Panc1 (cell line): ENCODE data around the gene FBXL17. TPM values are rescaled to one million over a fixed set of nuclear protein-coding genes. Genes with fewer than 3 reads are reported as not detected.

Source experiments
- ATAC-seq: fragments of 200-7000 bp; cut with Tn5 transposase; 2 replicates; pipeline ENCODE4 v1.9.1; 2020; ENCODE audit warnings: mild to moderate bottlenecking, moderate library complexity
- BruUV-seq: library from RNA; stranded (reverse); fragments of 400-500 nt; replicated peaks from 2 replicates; lab custom pipeline; 2021; lab: Mats Ljungman, UMichigan
- CTCF ChIA-PET: fragments of 300-600 bp; sonication (Branson Sonifier 250); formaldehyde crosslinking; loops from one replicate; lab custom pipeline; 2022; ENCODE audit warnings: antibody characterized with exemption; lab: Charles Lee
- POLR2A ChIA-PET: fragments of 300-600 bp; sonication (Branson Sonifier 250); formaldehyde crosslinking; loops from one replicate; lab custom pipeline; 2022; ENCODE audit warnings: antibody characterized with exemption; lab: Charles Lee
- DNase-seq: peaks from one replicate; pipeline ENCODE4 v3.0.0-alpha.2; 2010; ENCODE audit warnings: low read depth, low spot score
- H3K27ac ChIP-seq: 2 replicates; pipeline ENCODE4 v1.5.1; 2011; ENCODE audit warnings: mild to moderate bottlenecking, low read length, inconsistent platforms
- H3K27me3 ChIP-seq: fragments of 200-500 bp; sonication (Bioruptor generic); 2 replicates; pipeline ENCODE4 v1.6.0; 2014; ENCODE audit warnings: low read length, inconsistent platforms; ENCODE audit not compliant: control insufficient read depth, insufficient read depth
- H3K36me3 ChIP-seq: fragments of 200-500 bp; sonication (Bioruptor generic); 2 replicates; pipeline ENCODE4 v1.5.1; 2014; ENCODE audit warnings: inconsistent platforms, mild to moderate bottlenecking, low read length, moderate library complexity; ENCODE audit not compliant: control insufficient read depth, insufficient read depth
- H3K4me1 ChIP-seq: 2 replicates; pipeline ENCODE4 v1.5.1; 2011; ENCODE audit warnings: inconsistent platforms, mild to moderate bottlenecking, low read length, moderate library complexity; ENCODE audit not compliant: control insufficient read depth, insufficient read depth
- H3K4me3 ChIP-seq, 2 experiments: 2 replicates each; pipeline ENCODE4 v1.5.1; 2011 to 2012; ENCODE audit warnings: low read depth in 2 of 2, low read length in 2 of 2, mild to moderate bottlenecking in 2 of 2, inconsistent platforms in 1 of 2, moderate library complexity in 1 of 2
- H3K9me3 ChIP-seq: fragments of 200-500 bp; sonication (Bioruptor generic); 2 replicates; pipeline ENCODE4 v1.5.1; 2014; ENCODE audit warnings: low read depth, mild to moderate bottlenecking, inconsistent platforms, low read length, moderate library complexity; ENCODE audit not compliant: control insufficient read depth, insufficient read depth
- POLR2AphosphoS5 ChIP-seq: IDR thresholded peaks from 2 replicates; pipeline ENCODE4 v1.6.1; 2012; ENCODE audit warnings: mild to moderate bottlenecking, low read depth, low read length, moderate library complexity
- SIN3A ChIP-seq: IDR thresholded peaks from 2 replicates; pipeline ENCODE4 v1.6.1; 2012; ENCODE audit warnings: low read depth, mild to moderate bottlenecking, low read length, moderate library complexity, borderline replicate concordance; ENCODE audit not compliant: insufficient read depth
- TCF7L2 ChIP-seq: IDR thresholded peaks from 2 replicates; pipeline ENCODE4 v1.6.1; 2011; ENCODE audit warnings: mild to moderate bottlenecking, low read depth, low read length, inconsistent platforms
- in situ Hi-C: cut with HindIII; loops from 2 replicates; pipeline ENCODE4 v1.10.0; 2016; ENCODE audit warnings: low sequenced_read_pairs, low pct_unique_long_range_greater_than_20kb
- intact Hi-C: fragments of 100-400 bp; cut with micrococcal nuclease; formaldehyde crosslinking; loops from one replicate; pipeline ENCODE4 v1.10.0; 2022; ENCODE audit not compliant: unreplicated experiment
- total RNA-seq: library from RNA; stranded (reverse); gene quantifications from one replicate; pipeline ENCODE4 v1.2.1, GENCODE V29; 2021; ENCODE audit not compliant: unreplicated experiment
- TF ChIP-seq, protein P1 (sequence below), 2 experiments: IDR thresholded peaks; 2 replicates each; pipeline ENCODE4 v1.6.1; 2011 to 2012; ENCODE audit warnings: low read depth in 2 of 2, control low read depth in 1 of 2, low read length in 1 of 2, mild to moderate bottlenecking in 1 of 2, moderate library complexity in 1 of 2; ENCODE audit not compliant: insufficient read depth in 1 of 2
- TF ChIP-seq, protein P2 (sequence below): fragments of 450-650 bp; IDR thresholded peaks from 2 replicates; pipeline ENCODE4 v1.5.1; 2017; ENCODE audit warnings: mild to moderate bottlenecking

Gene FBXL17
- total RNA-seq, 1 experiment from 2014 or later: 17.4 TPM

- CTCF ChIA-PET: no interaction called here
- BruUV-seq: no TSS peak
- intact Hi-C loops: no loop called here
- Histone ChIP-seq H3K27me3 (no peaks in the 10 kb centered on the region), H3K9me3 (no peaks in the 10 kb centered on the region), H3K36me3 (no peaks in the 10 kb centered on the region; the same call in 1 of the 2 replicates), H3K27ac (no peak overlapping the region), H3K4me1 (no peaks in the 10 kb centered on the region; the same call in 1 of the 2 replicates), H3K4me3 (no peak overlapping the region)
- ATAC-seq (no peak), DNase-seq (no peak)
- POLR2A ChIA-PET: no interaction called here
- in situ Hi-C loops: no loop called here
- no peak for TF ChIP-seq TCF7L2
- TF ChIP-seq, protein P1, sequence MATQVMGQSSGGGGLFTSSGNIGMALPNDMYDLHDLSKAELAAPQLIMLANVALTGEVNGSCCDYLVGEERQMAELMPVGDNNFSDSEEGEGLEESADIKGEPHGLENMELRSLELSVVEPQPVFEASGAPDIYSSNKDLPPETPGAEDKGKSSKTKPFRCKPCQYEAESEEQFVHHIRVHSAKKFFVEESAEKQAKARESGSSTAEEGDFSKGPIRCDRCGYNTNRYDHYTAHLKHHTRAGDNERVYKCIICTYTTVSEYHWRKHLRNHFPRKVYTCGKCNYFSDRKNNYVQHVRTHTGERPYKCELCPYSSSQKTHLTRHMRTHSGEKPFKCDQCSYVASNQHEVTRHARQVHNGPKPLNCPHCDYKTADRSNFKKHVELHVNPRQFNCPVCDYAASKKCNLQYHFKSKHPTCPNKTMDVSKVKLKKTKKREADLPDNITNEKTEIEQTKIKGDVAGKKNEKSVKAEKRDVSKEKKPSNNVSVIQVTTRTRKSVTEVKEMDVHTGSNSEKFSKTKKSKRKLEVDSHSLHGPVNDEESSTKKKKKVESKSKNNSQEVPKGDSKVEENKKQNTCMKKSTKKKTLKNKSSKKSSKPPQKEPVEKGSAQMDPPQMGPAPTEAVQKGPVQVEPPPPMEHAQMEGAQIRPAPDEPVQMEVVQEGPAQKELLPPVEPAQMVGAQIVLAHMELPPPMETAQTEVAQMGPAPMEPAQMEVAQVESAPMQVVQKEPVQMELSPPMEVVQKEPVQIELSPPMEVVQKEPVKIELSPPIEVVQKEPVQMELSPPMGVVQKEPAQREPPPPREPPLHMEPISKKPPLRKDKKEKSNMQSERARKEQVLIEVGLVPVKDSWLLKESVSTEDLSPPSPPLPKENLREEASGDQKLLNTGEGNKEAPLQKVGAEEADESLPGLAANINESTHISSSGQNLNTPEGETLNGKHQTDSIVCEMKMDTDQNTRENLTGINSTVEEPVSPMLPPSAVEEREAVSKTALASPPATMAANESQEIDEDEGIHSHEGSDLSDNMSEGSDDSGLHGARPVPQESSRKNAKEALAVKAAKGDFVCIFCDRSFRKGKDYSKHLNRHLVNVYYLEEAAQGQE (IDR thresholded peaks at IDR 0.05; ENCODE audit: insufficient read depth in 1 of 2, low read depth in 2 of 2, low read length in 1 of 2): no peak
- TF ChIP-seq SIN3A: no peak
- TF ChIP-seq POLR2AphosphoS5: no peak
- TF ChIP-seq, protein P2, sequence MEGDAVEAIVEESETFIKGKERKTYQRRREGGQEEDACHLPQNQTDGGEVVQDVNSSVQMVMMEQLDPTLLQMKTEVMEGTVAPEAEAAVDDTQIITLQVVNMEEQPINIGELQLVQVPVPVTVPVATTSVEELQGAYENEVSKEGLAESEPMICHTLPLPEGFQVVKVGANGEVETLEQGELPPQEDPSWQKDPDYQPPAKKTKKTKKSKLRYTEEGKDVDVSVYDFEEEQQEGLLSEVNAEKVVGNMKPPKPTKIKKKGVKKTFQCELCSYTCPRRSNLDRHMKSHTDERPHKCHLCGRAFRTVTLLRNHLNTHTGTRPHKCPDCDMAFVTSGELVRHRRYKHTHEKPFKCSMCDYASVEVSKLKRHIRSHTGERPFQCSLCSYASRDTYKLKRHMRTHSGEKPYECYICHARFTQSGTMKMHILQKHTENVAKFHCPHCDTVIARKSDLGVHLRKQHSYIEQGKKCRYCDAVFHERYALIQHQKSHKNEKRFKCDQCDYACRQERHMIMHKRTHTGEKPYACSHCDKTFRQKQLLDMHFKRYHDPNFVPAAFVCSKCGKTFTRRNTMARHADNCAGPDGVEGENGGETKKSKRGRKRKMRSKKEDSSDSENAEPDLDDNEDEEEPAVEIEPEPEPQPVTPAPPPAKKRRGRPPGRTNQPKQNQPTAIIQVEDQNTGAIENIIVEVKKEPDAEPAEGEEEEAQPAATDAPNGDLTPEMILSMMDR: no peak
Measured at GRCh38 chr5:107858324-107858723, 523.6 kb downstream of the FBXL17 start.

GRCh38 chr5:107857785-107858184, 524.1 kb downstream of the FBXL17 start:
- Histone ChIP-seq H3K36me3 (no peaks in the 10 kb centered on the region; the same call in 1 of the 2 replicates), H3K27me3 (no peaks in the 10 kb centered on the region), H3K27ac (no peak overlapping the region), H3K4me1 (no peaks in the 10 kb centered on the region; the same call in 1 of the 2 replicates), H3K9me3 (no peaks in the 10 kb centered on the region), H3K4me3 (no peak overlapping the region)
- in situ Hi-C loops (no loop called here), intact Hi-C loops (no loop called here)
- no peak for ATAC-seq
- DNase-seq: no peak
- TF ChIP-seq, protein P2: no peak
- TF ChIP-seq, protein P1 (IDR thresholded peaks at IDR 0.05; ENCODE audit: insufficient read depth in 1 of 2, low read depth in 2 of 2, low read length in 1 of 2): no peak
- TF ChIP-seq SIN3A (no peak), TCF7L2 (no peak), POLR2AphosphoS5 (no peak)
- ChIA-PET CTCF (no interaction called here), POLR2A (no interaction called here)
- no TSS peak for BruUV-seq
